ENCODE measurements around the gene GALNS.

- TF ChIP-seq, protein P1, sequence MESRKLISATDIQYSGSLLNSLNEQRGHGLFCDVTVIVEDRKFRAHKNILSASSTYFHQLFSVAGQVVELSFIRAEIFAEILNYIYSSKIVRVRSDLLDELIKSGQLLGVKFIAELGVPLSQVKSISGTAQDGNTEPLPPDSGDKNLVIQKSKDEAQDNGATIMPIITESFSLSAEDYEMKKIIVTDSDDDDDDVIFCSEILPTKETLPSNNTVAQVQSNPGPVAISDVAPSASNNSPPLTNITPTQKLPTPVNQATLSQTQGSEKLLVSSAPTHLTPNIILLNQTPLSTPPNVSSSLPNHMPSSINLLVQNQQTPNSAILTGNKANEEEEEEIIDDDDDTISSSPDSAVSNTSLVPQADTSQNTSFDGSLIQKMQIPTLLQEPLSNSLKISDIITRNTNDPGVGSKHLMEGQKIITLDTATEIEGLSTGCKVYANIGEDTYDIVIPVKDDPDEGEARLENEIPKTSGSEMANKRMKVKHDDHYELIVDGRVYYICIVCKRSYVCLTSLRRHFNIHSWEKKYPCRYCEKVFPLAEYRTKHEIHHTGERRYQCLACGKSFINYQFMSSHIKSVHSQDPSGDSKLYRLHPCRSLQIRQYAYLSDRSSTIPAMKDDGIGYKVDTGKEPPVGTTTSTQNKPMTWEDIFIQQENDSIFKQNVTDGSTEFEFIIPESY (IDR thresholded peaks at IDR 0.05), result no peak
- TF ChIP-seq, protein P2, sequence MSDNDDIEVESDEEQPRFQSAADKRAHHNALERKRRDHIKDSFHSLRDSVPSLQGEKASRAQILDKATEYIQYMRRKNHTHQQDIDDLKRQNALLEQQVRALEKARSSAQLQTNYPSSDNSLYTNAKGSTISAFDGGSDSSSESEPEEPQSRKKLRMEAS (IDR thresholded peaks at IDR 0.05), result no peak
- TF ChIP-seq, protein P3, sequence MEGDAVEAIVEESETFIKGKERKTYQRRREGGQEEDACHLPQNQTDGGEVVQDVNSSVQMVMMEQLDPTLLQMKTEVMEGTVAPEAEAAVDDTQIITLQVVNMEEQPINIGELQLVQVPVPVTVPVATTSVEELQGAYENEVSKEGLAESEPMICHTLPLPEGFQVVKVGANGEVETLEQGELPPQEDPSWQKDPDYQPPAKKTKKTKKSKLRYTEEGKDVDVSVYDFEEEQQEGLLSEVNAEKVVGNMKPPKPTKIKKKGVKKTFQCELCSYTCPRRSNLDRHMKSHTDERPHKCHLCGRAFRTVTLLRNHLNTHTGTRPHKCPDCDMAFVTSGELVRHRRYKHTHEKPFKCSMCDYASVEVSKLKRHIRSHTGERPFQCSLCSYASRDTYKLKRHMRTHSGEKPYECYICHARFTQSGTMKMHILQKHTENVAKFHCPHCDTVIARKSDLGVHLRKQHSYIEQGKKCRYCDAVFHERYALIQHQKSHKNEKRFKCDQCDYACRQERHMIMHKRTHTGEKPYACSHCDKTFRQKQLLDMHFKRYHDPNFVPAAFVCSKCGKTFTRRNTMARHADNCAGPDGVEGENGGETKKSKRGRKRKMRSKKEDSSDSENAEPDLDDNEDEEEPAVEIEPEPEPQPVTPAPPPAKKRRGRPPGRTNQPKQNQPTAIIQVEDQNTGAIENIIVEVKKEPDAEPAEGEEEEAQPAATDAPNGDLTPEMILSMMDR (IDR thresholded peaks at IDR 0.05; ENCODE audit: low read depth, low read length, missing input control), result no peak
- TF ChIP-seq RAD21 (IDR thresholded peaks at IDR 0.05), result no peak
These were observed 8.2 kb downstream of the GALNS start for GRCh38 chr16:88848557-88848956.
